ENCODE measurements around the gene LTBP4. TPM values are rescaled to one million over a fixed set of nuclear protein-coding genes. Genes with fewer than 3 reads are reported as not detected.

Gene LTBP4, protein sequence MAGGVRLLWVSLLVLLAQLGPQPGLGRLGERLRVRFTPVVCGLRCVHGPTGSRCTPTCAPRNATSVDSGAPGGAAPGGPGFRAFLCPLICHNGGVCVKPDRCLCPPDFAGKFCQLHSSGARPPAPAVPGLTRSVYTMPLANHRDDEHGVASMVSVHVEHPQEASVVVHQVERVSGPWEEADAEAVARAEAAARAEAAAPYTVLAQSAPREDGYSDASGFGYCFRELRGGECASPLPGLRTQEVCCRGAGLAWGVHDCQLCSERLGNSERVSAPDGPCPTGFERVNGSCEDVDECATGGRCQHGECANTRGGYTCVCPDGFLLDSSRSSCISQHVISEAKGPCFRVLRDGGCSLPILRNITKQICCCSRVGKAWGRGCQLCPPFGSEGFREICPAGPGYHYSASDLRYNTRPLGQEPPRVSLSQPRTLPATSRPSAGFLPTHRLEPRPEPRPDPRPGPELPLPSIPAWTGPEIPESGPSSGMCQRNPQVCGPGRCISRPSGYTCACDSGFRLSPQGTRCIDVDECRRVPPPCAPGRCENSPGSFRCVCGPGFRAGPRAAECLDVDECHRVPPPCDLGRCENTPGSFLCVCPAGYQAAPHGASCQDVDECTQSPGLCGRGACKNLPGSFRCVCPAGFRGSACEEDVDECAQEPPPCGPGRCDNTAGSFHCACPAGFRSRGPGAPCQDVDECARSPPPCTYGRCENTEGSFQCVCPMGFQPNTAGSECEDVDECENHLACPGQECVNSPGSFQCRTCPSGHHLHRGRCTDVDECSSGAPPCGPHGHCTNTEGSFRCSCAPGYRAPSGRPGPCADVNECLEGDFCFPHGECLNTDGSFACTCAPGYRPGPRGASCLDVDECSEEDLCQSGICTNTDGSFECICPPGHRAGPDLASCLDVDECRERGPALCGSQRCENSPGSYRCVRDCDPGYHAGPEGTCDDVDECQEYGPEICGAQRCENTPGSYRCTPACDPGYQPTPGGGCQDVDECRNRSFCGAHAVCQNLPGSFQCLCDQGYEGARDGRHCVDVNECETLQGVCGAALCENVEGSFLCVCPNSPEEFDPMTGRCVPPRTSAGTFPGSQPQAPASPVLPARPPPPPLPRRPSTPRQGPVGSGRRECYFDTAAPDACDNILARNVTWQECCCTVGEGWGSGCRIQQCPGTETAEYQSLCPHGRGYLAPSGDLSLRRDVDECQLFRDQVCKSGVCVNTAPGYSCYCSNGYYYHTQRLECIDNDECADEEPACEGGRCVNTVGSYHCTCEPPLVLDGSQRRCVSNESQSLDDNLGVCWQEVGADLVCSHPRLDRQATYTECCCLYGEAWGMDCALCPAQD (N-terminal part only)
- 35.3 TPM for total RNA-seq

DNA sequence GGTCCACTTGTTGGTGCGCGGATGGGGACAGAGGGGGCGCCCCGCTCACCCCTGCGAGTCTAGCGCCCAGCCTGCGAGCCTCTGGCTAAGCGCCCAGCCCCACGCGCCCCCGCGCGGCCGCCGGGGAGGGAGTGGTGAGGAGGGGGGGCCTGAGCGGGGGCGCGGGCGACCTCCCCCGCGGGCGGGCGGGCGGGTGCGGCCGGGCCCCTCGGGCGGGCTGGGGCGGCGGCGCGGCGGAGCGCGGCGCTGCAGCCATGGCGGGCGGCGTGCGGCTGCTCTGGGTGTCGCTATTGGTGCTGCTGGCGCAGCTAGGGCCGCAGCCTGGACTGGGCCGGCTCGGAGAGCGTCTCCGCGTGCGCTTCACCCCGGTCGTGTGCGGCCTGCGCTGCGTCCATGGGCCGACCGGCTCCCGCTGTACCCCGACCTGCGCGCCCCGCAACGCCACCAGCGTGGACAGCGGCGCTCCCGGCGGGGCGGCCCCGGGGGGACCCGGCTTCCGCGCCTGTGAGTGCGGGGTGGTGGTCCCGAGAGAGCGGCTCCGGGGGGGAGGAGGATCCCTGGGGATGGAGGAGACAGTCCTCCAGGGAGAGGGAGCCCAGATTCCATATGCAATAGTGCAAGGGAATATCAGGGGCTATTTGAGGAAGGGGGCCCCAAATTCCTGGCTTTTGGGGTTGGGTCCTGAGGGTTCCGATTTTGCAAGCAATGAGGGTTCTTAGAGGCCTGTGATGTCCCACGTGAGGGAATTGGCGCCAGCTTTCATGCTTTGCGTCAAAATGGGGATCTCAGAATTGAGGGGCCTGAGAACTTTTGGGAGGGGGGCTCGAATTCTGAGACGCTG, at the start of gene LTBP4:
Gene LTBP4 (plus strand): TSS at position 236 of the 841 bp plus-strand sequence. CDS start 19 bp downstream, at position 255.

DNA sequence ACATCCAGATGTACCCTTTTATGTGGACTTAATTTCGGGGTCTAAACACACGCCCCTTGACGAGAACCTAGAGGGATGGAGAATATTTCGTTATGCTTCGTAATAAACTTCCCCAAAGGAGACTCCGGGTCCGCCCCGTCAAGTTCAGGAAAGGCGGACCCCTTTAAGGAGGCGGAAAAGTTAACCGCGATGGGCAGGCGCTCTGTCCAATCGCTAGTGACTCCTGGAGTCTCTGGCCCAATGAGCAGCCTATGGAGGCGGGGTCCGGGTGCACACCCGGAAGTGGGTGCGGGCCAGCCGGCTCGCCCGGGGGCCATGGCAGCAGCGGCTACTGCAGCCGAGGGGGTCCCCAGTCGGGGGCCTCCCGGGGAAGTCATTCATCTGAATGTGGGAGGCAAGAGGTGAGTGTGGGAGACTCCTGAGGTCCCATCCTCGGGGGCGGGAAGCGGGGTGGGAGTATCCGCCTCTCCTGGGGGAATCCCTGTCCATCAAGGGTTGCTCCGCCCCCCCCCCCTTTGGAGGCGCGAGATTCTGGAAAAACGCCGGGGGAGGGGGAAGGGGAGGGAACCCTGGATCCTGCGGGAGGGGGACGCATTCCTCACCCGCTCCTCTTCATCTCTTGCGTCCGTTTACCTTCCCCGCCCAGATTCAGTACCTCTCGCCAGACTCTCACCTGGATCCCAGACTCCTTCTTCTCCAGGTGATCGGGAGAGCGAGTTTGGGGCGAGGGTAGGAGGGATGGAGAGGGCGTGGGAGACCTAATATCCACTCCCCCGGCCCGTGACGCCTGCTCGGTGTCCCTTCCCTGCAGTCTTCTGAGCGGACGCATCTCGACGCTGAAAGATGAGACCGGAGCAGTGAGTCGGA, 24.4 kb upstream of the LTBP4 start, which contains the start of gene SHKBP1:
Gene SHKBP1 (plus strand): TSS at position 289 of the 867 bp plus-strand sequence. CDS start 27 bp downstream, at position 316.

Other genes with a start within 250 kb of the LTBP4 start
- gene HIPK4, start 211.2 kb upstream of the LTBP4 start, total RNA-seq = not detected
- 2.5 TPM for gene PRX, start 188.0 kb upstream of the LTBP4 start, total RNA-seq
- 3.5 TPM for gene SERTAD1, start 175.4 kb upstream of the LTBP4 start, total RNA-seq
- gene SERTAD3, start 157.0 kb upstream of the LTBP4 start, total RNA-seq = 9.5 TPM
- 21.7 TPM for gene BLVRB, start 135.6 kb upstream of the LTBP4 start, total RNA-seq
- 39.7 TPM for gene SPTBN4, start 134.4 kb upstream of the LTBP4 start, total RNA-seq
- gene SHKBP1, start 24.5 kb upstream of the LTBP4 start, total RNA-seq = 4.6 TPM
- 23.8 TPM for gene NUMBL, start 89.3 kb downstream of the LTBP4 start, total RNA-seq
- gene COQ8B, start 115.5 kb downstream of the LTBP4 start, total RNA-seq = 29.8 TPM
- 8.3 TPM for gene ITPKC, start 115.7 kb downstream of the LTBP4 start, total RNA-seq
- 0.46 TPM for gene ACTMAP, start 149.1 kb downstream of the LTBP4 start, total RNA-seq
- gene SNRPA, start 149.8 kb downstream of the LTBP4 start, total RNA-seq = 29.3 TPM
- 1.6 TPM for gene MIA, start 174.2 kb downstream of the LTBP4 start, total RNA-seq
- 8.3 TPM for gene RAB4B, start 176.9 kb downstream of the LTBP4 start, total RNA-seq
- gene EGLN2, start 197.8 kb downstream of the LTBP4 start, total RNA-seq = 57.0 TPM
- 0.23 TPM for gene CYP2A6, start 249.1 kb downstream of the LTBP4 start, total RNA-seq